ENCODE measurements around the gene ITIH1. TPM values are rescaled to one million over a fixed set of nuclear protein-coding genes. Genes with fewer than 3 reads are reported as not detected.

Gene ITIH1
- total RNA-seq, 1 experiment from 2014 or later: not detected

GRCh38 chr3:52795298-52795900 lies 18.0 kb downstream of the ITIH1 start:
- Histone ChIP-seq H3K4me1 (ENCODE audit: insufficient read depth, low read length) (peaks cover 4% of the 10 kb centered on the region; the same call in 1 of the 2 replicates), H3F3A (ENCODE audit: low read length, unreplicated experiment) (no peaks in the 10 kb centered on the region), H3K27ac (ENCODE audit: low read length) (no peak overlapping the region), H3K9me2 (replicated peaks; ENCODE audit: low read length) (no peaks in the 10 kb centered on the region), H3K9me3 (ENCODE audit: low read length) (no peaks in the 10 kb centered on the region), H3K9ac (ENCODE audit: low read length) (no peak overlapping the region), H3K27me3 (ENCODE audit: low read length) (no peaks in the 10 kb centered on the region), H3K36me3 (ENCODE audit: low read depth, low read length) (no peaks in the 10 kb centered on the region), H3K4me3 (ENCODE audit: low read length) (no peak overlapping the region), H2AFZ (ENCODE audit: low read length) (no peak overlapping the region), H3K4me2 (ENCODE audit: low read length) (no peak overlapping the region), H3K79me2 (ENCODE audit: low read length) (no peaks in the 10 kb centered on the region), H4K20me1 (ENCODE audit: low read length) (no peaks in the 10 kb centered on the region)
- TF ChIP-seq EZH2phosphoT487 (IDR thresholded peaks at IDR 0.05; ENCODE audit: borderline replicate concordance, low read length) (no peak), EZH2 (IDR thresholded peaks at IDR 0.05; ENCODE audit: low read length, unreplicated experiment) (no peak)
- TF ChIP-seq, protein P1, sequence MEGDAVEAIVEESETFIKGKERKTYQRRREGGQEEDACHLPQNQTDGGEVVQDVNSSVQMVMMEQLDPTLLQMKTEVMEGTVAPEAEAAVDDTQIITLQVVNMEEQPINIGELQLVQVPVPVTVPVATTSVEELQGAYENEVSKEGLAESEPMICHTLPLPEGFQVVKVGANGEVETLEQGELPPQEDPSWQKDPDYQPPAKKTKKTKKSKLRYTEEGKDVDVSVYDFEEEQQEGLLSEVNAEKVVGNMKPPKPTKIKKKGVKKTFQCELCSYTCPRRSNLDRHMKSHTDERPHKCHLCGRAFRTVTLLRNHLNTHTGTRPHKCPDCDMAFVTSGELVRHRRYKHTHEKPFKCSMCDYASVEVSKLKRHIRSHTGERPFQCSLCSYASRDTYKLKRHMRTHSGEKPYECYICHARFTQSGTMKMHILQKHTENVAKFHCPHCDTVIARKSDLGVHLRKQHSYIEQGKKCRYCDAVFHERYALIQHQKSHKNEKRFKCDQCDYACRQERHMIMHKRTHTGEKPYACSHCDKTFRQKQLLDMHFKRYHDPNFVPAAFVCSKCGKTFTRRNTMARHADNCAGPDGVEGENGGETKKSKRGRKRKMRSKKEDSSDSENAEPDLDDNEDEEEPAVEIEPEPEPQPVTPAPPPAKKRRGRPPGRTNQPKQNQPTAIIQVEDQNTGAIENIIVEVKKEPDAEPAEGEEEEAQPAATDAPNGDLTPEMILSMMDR (conservative IDR thresholded peaks at IDR 0.05; ENCODE audit: low read depth, low read length): no peak
- ChIA-PET CTCF (no interaction called here), POLR2A (ENCODE audit: unreplicated experiment) (no interaction called here)
- no peak for ATAC-seq
- BruUV-seq (replicated peaks): no TSS peak
- intact Hi-C loops (cut with micrococcal nuclease): no loop called here
- DNase-seq: no peak

GRCh38 chr3:52796411-52796810 lies 19.0 kb downstream of the ITIH1 start:
- POLR2A ChIA-PET (ENCODE audit: unreplicated experiment): no interaction called here
- Histone ChIP-seq H3K4me2 (ENCODE audit: low read length) (no peak overlapping the region), H3K4me1 (ENCODE audit: insufficient read depth, low read length) (peaks cover 4% of the 10 kb centered on the region; the same call in 1 of the 2 replicates), H2AFZ (ENCODE audit: low read length) (no peak overlapping the region), H3K4me3 (ENCODE audit: low read length) (no peak overlapping the region), H3K36me3 (ENCODE audit: low read depth, low read length) (no peaks in the 10 kb centered on the region), H3K79me2 (ENCODE audit: low read length) (no peaks in the 10 kb centered on the region), H3K9me3 (ENCODE audit: low read length) (no peaks in the 10 kb centered on the region), H3F3A (ENCODE audit: low read length, unreplicated experiment) (no peaks in the 10 kb centered on the region), H3K9me2 (replicated peaks; ENCODE audit: low read length) (no peaks in the 10 kb centered on the region), H3K27ac (ENCODE audit: low read length) (no peak overlapping the region), H3K27me3 (ENCODE audit: low read length) (no peaks in the 10 kb centered on the region), H3K9ac (ENCODE audit: low read length) (no peak overlapping the region), H4K20me1 (ENCODE audit: low read length) (no peaks in the 10 kb centered on the region)
- no TSS peak for BruUV-seq (replicated peaks)
- intact Hi-C loops (cut with micrococcal nuclease): no loop called here
- no peak for ATAC-seq
- TF ChIP-seq, protein P1 (conservative IDR thresholded peaks at IDR 0.05; ENCODE audit: low read depth, low read length): no peak
- TF ChIP-seq EZH2phosphoT487 (IDR thresholded peaks at IDR 0.05; ENCODE audit: borderline replicate concordance, low read length): no peak
- no peak for TF ChIP-seq EZH2 (IDR thresholded peaks at IDR 0.05; ENCODE audit: low read length, unreplicated experiment)
- CTCF ChIA-PET: interaction anchor here (0.6 kb wide), 1 partner anchor 16 kb away, joined by 3 read pairs; no protein-coding TSS in a partner anchor
- no peak for DNase-seq

DNA sequence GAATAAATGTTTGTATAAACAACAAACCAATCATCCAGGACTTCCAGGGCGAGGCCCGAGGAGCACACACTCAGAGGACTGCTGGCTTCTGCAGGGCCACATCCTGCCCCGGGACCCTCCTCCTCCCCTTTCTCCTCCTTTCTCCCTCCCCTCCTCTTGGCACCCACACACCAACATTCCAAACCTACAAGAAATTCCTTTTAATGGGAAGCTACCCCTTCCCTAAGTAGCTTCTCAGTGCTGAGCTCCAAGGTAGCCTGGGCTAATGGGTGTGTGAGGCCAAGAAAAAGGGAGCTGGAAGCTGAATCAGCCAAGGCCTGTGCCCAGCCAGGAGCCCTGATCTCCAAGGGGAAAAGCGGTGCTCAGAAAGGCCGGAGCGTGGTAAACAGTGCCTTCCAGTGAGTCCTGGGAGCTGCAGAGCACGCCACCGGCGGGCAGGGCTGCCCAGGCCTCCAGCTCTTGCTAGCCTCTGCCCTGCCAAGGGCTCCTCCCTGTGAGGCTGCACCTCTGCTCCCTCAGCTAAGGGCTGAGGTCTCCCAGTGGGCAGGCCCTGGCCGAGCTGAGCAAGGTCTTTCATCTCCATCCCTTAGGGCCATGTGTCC lies 21.1 kb downstream of the ITIH1 start:
- peak; percentile 28 for ATAC-seq
- no peaks in the 10 kb centered on the region for H3K79me2 ChIP-seq (ENCODE audit: low read length)

More for the DNA sequence above, 21.1 kb downstream of the ITIH1 start:
- Histone ChIP-seq H3K4me3 (ENCODE audit: low read length) (no peak overlapping the region), H3F3A (ENCODE audit: low read length, unreplicated experiment) (no peaks in the 10 kb centered on the region), H3K4me2 (ENCODE audit: low read length) (no peak overlapping the region), H4K20me1 (ENCODE audit: low read length) (no peaks in the 10 kb centered on the region), H3K36me3 (ENCODE audit: low read depth, low read length) (no peaks in the 10 kb centered on the region), H3K4me1 (ENCODE audit: insufficient read depth, low read length) (peaks cover 4% of the 10 kb centered on the region; the same call in 1 of the 2 replicates), H2AFZ (ENCODE audit: low read length) (no peak overlapping the region), H3K27ac (ENCODE audit: low read length) (no peak overlapping the region), H3K9me2 (replicated peaks; ENCODE audit: low read length) (no peaks in the 10 kb centered on the region), H3K27me3 (ENCODE audit: low read length) (no peaks in the 10 kb centered on the region), H3K9me3 (ENCODE audit: low read length) (no peaks in the 10 kb centered on the region), H3K9ac (ENCODE audit: low read length) (no peak overlapping the region)
- ChIA-PET POLR2A (ENCODE audit: unreplicated experiment) (no interaction called here), CTCF (no interaction called here)
- no TSS peak for BruUV-seq (replicated peaks)
- intact Hi-C loops (cut with micrococcal nuclease): no loop called here
- no peak for DNase-seq
- TF ChIP-seq EZH2phosphoT487 (IDR thresholded peaks at IDR 0.05; ENCODE audit: borderline replicate concordance, low read length) (no peak), EZH2 (IDR thresholded peaks at IDR 0.05; ENCODE audit: low read length, unreplicated experiment) (no peak)
- TF ChIP-seq, protein P1 (conservative IDR thresholded peaks at IDR 0.05; ENCODE audit: low read depth, low read length): no peak

Data from PC-3 (cell line).